ELF-1 (cell line): ENCODE measurements around the gene FARP2.
"Not testable (repeated sequence)": the region's sequence is repeated elsewhere in the genome, so short reads cannot be mapped to it uniquely, and the experiment has no call there.

Experiments
- DNase-seq: peaks from one replicate; pipeline ENCODE4 v3.0.0-alpha.2; 2016; ENCODE audit warnings: low read depth, low spot score

The FARP2 gene

GRCh38 chr2:241503776-241504392 is 147.8 kb downstream of the FARP2 start:
- DNase-seq: no peak

GRCh38 chr2:241505086-241505780 is 149.1 kb downstream of the FARP2 start:
- no peak for DNase-seq

DNA sequence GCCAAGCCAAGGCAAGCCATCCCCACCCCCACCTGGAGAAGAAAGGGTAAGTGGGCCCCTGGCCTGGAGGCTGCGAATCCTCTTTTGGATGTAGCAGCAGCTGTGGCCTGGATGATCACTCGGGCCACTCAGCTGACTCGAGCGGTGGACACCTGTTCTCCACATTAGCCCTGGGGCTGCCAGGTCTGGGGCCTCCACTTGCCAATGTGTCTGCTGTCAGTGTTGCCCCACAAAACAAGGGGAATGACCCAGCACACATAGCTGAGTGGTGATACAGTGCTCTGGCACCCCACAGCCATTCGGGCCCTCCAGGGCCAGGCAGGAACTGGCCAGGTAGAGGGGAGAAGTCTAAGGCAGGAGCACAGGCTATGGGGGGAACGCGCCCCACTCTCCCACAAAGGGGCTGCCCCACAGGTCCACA is 149.7 kb downstream of the FARP2 start:
- DNase-seq: no peak

- DNase-seq: not testable (repeated sequence)
Observed at GRCh38 chr2:241506317-241506716, 150.2 kb downstream of the FARP2 start.

DNA sequence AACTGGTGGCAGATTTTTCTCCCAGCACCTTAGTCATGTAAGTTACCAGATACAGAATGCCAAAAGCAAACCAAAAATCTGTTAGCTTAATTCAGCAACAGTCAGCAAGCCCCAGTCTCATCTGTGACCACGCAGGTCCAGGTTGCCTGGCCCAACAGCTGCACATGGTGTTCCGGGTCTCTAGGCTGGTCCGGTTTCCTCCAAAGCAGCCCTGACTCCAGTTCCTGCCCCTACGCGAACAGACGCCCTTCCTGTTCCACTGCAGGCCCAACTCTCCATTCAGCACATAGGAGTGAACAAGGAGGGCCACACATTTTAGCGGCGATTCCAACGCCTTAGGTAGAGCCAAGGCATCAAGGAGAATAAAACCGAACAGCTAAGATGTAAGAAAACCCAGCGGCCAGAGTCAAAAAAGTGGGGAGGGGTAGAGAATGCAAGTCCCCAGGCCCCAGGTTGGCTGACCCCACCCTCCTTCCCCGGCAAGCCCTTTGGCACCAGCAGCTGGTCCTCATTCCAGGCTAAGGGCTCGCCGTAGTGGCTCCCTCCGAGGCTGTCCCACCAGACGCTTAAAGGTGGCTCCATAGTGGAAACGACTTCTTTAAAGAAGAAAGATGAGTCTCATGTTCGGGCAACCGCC is 150.8 kb downstream of the FARP2 start:
- peak; percentile 31 for DNase-seq

DNA sequence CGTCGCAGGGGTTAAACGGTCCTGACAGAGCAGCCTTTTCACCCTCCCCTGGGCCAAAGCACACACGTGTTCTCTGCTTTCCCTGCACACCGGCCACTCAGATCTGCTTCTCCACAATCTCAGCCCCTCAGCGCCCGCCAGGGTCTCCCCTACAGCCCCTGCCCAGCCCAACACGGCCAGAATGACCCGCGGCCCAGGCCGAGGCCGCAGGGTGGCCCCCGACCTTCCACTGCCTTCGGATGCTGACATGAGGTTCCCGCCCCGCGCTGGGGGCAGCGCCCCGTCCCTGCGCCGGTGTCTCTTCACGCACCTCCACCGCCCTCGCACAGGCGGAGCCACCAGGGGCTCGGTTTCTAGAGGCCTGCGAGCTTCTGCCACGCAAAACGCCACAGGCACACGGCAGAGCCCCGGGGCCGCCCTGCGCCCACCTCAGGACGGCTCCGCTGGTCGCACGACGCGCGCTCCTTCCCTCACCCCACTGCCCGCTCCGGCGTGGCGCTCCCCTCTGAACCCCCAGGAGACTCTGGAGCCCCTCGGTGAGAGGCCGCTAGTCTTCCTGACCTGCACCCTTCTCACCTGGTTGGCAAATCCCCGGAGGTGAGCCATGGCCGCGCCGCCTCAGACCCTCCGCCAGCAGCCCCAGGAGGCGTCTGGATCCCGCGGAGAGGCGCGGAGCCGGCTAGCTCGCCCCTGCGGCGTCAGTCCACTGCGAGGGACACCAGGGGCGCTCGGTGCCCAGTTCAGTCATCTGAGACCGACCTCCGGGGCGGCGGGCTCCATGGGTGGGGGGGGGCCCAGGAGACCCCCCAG is 151.6 kb downstream of the FARP2 start:
- peak; percentile 62 for DNase-seq

- DNase-seq: peak; percentile 99
Observed at GRCh38 chr2:241508240-241509154, 152.4 kb downstream of the FARP2 start, which contains the start of gene STK25. Gene STK25, minus strand, starts transcription at chr2:241508584. Its CDS starts 549 bp downstream, at chr2:241508035.

DNA sequence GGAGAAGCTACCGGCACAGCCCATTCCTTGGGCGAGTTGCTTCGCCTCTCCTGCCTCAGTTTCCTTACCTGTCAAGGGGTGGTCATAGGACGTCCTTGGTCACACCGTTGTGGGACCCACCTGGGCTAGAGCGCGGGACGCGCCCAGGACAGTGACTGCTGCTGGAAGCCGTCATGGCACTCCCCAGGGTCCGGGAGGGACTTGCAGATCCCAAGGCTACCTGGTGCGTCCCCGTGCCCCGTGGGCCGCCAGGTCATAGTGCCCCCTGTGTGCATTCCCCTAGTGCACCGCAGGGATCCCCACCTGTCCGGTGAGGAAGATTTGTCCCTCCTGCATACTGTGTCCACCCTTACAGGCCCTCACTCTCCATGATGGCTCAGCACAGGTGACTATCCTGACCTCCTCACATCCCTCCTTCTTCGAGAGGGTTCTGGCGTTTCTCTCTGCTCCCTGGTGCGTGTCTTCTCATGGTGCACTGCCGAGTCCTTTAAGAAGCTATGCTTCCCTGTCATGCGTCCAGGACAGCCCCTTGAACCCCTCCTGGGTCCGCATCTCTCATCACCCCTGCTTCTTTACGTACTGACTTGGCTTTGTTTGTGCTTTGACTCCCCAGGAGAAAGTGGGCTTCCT is 153.2 kb downstream of the FARP2 start:
- DNase-seq: peak; percentile 30

DNA sequence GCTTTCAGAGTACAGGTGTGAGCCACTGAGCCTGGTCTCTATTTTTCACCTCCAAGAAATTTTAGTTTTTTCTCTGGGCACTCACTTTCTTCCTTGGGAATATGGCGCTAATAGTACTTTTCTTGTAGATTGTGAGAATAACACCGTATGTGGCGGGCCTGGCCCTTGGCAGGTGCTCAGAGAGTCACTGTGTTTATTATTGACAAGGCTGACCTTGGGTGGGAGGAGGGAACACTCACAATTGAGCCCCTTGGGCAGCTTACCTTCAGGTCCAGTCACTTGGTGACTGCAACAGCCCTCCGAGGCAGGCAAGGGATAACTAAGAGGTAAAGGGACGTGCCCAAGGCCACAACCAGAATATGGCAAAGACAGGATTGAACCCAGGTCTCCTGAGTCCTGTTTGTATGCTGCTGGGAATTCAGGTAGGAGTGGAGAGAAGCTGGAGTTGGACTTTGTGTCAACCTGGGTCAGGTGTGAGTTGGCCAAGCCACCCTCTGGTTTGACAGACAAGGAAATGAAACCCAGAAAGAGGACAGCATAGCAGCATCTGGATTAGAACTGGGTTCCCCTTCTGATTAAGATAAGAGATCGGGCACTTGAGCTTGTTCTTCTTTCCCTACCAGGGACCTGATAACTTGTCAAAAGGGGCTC is 155.1 kb downstream of the FARP2 start:
- DNase-seq: no peak

- no peak for DNase-seq
Observed at GRCh38 chr2:241514553-241514952, 158.5 kb downstream of the FARP2 start.

- DNase-seq: no peak
Observed at GRCh38 chr2:241514986-241515737, 159.1 kb downstream of the FARP2 start.

- DNase-seq: no peak
Observed at GRCh38 chr2:241516520-241516965, 160.5 kb downstream of the FARP2 start.

DNA sequence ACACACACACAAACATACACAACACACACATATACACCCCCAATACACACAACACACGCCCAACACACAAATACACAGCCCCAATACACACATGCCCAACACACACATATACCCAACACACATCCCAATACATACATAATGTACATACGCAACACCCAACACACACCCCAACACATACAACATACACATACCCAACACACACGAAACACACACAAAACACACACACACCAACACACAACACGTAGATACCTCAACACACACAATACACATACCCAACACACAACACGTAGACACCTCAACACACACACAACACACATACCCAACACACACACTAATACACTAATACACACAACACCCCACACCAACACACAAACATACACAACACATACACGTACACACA is 161.2 kb downstream of the FARP2 start:
- no peak for DNase-seq

- peak; percentile 42 for DNase-seq
Observed at GRCh38 chr2:241519669-241520068, 163.6 kb downstream of the FARP2 start.

DNA sequence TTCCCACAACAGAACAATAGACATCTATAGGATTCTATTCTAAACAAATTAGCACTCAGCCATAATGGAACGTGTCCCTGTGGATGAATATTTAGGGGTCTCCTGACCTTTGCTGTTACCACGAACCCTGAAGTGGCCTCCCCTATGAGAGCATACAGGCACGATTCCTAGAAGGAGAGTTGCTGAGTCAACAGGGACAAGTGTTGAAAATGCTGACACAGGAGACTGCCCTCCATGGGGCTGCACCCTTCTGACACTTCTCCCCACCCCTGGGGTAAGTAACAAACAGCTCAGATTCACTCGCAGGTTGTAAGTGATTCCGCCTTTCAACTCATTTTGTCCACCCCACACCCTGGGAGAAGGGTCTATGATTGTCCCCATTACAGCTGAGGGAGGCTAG is 166.4 kb downstream of the FARP2 start:
- DNase-seq: no peak

DNA sequence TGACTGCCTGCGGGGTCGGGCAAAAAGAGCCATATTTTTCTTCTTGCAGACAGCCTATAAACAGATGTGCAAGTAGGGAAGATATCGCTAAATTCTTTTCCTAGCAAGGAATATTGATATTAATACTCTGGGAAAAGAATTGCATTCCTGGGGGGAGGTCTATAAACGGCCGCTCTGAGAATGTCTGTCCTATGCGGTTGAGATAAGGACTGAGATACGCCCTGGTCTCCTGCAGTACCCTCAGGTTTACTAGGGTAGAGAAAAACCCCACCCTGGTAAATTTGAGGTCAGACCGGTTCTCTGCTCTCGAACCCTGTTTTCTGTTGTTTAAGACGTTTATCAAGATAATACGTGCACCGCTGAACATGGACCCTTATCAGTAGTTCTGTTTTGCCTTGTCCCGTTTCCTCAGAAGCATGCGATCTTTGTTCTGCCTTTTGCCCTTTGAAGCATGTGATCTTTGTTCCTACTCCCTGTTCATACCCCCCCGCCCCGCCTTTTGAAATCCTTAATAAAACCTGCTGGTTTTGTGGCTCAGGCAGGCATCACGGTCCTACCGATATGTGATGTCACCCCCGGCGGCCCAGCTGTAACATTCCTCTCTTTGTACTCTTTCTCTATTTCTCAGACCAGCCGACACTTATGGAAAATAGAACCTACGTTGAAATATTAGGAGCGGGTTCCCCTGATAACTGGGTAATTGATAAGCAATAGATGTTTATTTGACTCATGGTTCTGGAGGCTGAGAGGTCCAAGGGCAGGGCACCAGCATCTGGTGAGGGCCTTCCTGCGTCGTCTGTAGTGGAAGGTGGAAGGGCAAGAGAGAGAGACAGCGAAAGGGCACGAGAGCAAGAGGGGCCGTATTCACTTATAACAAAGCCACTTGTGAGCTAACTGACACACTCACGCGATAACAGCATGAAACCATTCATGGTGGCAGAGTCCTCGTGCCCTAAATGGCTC is 170.0 kb downstream of the FARP2 start:
- not testable (repeated sequence) for DNase-seq

GRCh38 chr2:241530571-241530970 is 174.5 kb downstream of the FARP2 start:
- DNase-seq: no peak

DNA sequence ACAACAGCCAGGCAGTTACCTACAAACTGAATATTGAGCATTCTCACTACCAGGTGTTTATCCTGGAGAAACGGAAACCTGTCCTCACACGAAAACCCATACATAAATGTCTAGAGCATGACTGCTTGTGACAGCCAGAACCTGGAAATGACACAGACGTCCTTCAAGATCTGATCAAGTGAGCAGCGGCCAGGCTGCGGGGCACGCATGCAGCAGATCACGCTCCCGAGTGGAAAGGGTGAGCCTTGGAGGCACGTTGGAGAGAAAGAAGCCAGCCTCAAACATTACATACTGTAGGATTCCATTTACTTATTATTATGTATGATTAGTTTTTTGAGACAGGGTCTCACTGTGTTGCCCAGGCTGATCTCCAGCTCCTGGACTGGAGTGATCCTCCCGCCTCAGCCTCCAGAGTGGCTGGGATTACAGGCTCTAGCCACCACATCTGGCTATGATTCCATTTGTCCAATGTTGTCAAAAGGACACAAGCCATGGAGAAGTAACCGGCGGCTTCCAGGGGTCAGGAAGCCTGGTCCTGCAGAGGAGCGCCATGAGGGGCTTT is 175.2 kb downstream of the FARP2 start:
- no peak for DNase-seq
